Activated CD8-positive, alpha-beta T cell treated with anti-CD3 and anti-CD28 coated beads for 36 hours (primary cell): ENCODE data around the gene ACOT9. TPM values are rescaled to one million over a fixed set of nuclear protein-coding genes. Genes with fewer than 3 reads are reported as not detected.
A peak's percentile ranks its signal among the peaks of the same experiment; 100 is the strongest.

Source experiments
- ATAC-seq: fragments of 200-7000 bp; cut with Tn5 transposase; one replicate; pipeline ENCODE4 v1.10.0; 2021; ENCODE audit warnings: mild to moderate bottlenecking, moderate library complexity
- CTCF ChIA-PET: fragments of 350-600 bp; sonication (Branson Sonifier 250); formaldehyde crosslinking; loops from one replicate; lab custom pipeline; 2021; ENCODE audit warnings: antibody characterized with exemption; lab: Charles Lee
- POLR2A ChIA-PET: fragments of 350-600 bp; sonication (Branson Sonifier 250); formaldehyde crosslinking; loops from one replicate; lab custom pipeline; 2021; ENCODE audit warnings: antibody characterized with exemption; lab: Charles Lee
- DNase-seq: peaks from one replicate; pipeline ENCODE4 v3.0.0-alpha.2; 2020
- H3K27ac Mint-ChIP-seq: one replicate; pipeline ENCODE4 v1.8.0; 2021; ENCODE audit warnings: mild to moderate bottlenecking, mixed read lengths
- H3K27me3 Mint-ChIP-seq: one replicate; pipeline ENCODE4 v1.8.0; 2021; ENCODE audit warnings: mixed read lengths
- H3K36me3 Mint-ChIP-seq: one replicate; pipeline ENCODE4 v1.8.0; 2021; ENCODE audit warnings: low read depth, mixed read lengths
- H3K4me1 Mint-ChIP-seq: one replicate; pipeline ENCODE4 v1.8.0; 2021; ENCODE audit warnings: low read depth, mixed read lengths
- H3K4me3 Mint-ChIP-seq: one replicate; pipeline ENCODE4 v1.8.0; 2021; ENCODE audit warnings: mild to moderate bottlenecking, moderate library complexity, mixed read lengths
- H3K9me3 Mint-ChIP-seq: one replicate; pipeline ENCODE4 v1.8.0; 2021; ENCODE audit warnings: mixed read lengths
- CTCF ChIP-seq: fragments of 200-600 bp; IDR thresholded peaks from one replicate; pipeline ENCODE4 v1.8.0; 2022; ENCODE audit warnings: antibody characterized with exemption, mild to moderate bottlenecking
- intact Hi-C: fragments of 100-400 bp; cut with micrococcal nuclease; formaldehyde crosslinking; loops from one replicate; pipeline ENCODE4 v1.10.0; 2022
- total RNA-seq, 2 experiments: library from RNA; stranded (reverse); gene quantifications; one replicate each; pipeline ENCODE4 v1.2.3, GENCODE V29; 2021

Gene ACOT9
- total RNA-seq, 2 experiments from 2014 or later, result 28.1 to 28.3 TPM

GRCh38 chrX:23788521-23788920 is 45.4 kb upstream of the ACOT9 start:
- intact Hi-C loops, result no loop called here
- ChIA-PET CTCF (interaction anchor here (2.1 kb wide), 1 partner anchor 113 kb away, joined by 7 read pairs; no protein-coding TSS in a partner anchor), POLR2A (no interaction called here)
- H3K4me1 Mint-ChIP-seq, result peaks cover 19% of the 10 kb centered on the region
- ATAC-seq (no peak), DNase-seq (no peak)
- no peak overlapping the region for H3K27ac Mint-ChIP-seq
- H3K9me3 Mint-ChIP-seq, result no peaks in the 10 kb centered on the region
- peaks cover 29% of the 10 kb centered on the region for H3K36me3 Mint-ChIP-seq
- H3K27me3 Mint-ChIP-seq, result no peaks in the 10 kb centered on the region
- no peak for TF ChIP-seq CTCF
- no peak overlapping the region for H3K4me3 Mint-ChIP-seq

- intact Hi-C loops, result no loop called here
- Mint-ChIP-seq H3K27ac (no peak overlapping the region), H3K9me3 (no peaks in the 10 kb centered on the region), H3K4me3 (no peak overlapping the region), H3K27me3 (no peaks in the 10 kb centered on the region), H3K36me3 (peaks cover 30% of the 10 kb centered on the region), H3K4me1 (peaks cover 20% of the 10 kb centered on the region)
- ChIA-PET POLR2A (no interaction called here), CTCF (interaction anchor here (2.1 kb wide), 1 partner anchor 114 kb away, joined by 7 read pairs; no protein-coding TSS in a partner anchor)
- no peak for TF ChIP-seq CTCF
- no peak for DNase-seq
- no peak for ATAC-seq
These were observed 44.7 kb upstream of the ACOT9 start for GRCh38 chrX:23787745-23788118.

GRCh38 chrX:23786268-23786815 is 43.3 kb upstream of the ACOT9 start:
- intact Hi-C loops, result no loop called here
- no peak for DNase-seq
- Mint-ChIP-seq H3K4me1 (peaks cover 32% of the 10 kb centered on the region), H3K27ac (no peak overlapping the region), H3K36me3 (peaks cover 30% of the 10 kb centered on the region), H3K27me3 (no peaks in the 10 kb centered on the region), H3K4me3 (no peak overlapping the region), H3K9me3 (no peaks in the 10 kb centered on the region)
- POLR2A ChIA-PET, result no interaction called here
- no peak for ATAC-seq
- CTCF ChIA-PET, result no interaction called here
- TF ChIP-seq CTCF, result no peak

GRCh38 chrX:23785580-23785979 is 42.5 kb upstream of the ACOT9 start:
- Mint-ChIP-seq H3K27ac (peak overlapping the region; percentile 20), H3K36me3 (peaks cover 30% of the 10 kb centered on the region), H3K9me3 (no peaks in the 10 kb centered on the region), H3K4me1 (peaks cover 37% of the 10 kb centered on the region), H3K4me3 (peak overlapping the region; percentile 88), H3K27me3 (no peaks in the 10 kb centered on the region)
- TF ChIP-seq CTCF, result no peak
- ATAC-seq (no peak), DNase-seq (no peak)
- POLR2A ChIA-PET, result no interaction called here
- intact Hi-C loops, result no loop called here
- CTCF ChIA-PET, result no interaction called here

- POLR2A ChIA-PET, result interaction anchor here (0.6 to 2.2 kb wide), 5 partner anchors 15 to 270 kb away, joined by 3 to 7 read pairs (median 4); partner anchors contain the start of gene EIF2S3
These were observed 41.6 kb upstream of the ACOT9 start for GRCh38 chrX:23784470-23785331.

More at GRCh38 chrX:23784470-23785331, 41.6 kb upstream of the ACOT9 start:
- DNase-seq, result no peak
- peaks cover 30% of the 10 kb centered on the region for H3K36me3 Mint-ChIP-seq
- peaks cover 37% of the 10 kb centered on the region for H3K4me1 Mint-ChIP-seq
- intact Hi-C loops, result loop anchor here (5.0 kb wide), 1 partner anchor 268 kb away; the partner anchor contains the start of gene EIF2S3
- no peaks in the 10 kb centered on the region for H3K27me3 Mint-ChIP-seq
- TF ChIP-seq CTCF, result no peak
- H3K27ac Mint-ChIP-seq, result peak overlapping the region; percentile 97
- ATAC-seq, result no peak
- no peaks in the 10 kb centered on the region for H3K9me3 Mint-ChIP-seq
- CTCF ChIA-PET, result interaction anchor here (1.7 to 3.3 kb wide), 2 partner anchors 117 to 123 kb away, joined by 6 to 40 read pairs; partner anchors contain the start of genes APOO and CXorf58
- H3K4me3 Mint-ChIP-seq, result peak overlapping the region; percentile 88
